GM19035 (cell line): ENCODE results near the gene ETF1.
"Not testable (repeated sequence)": the region's sequence is repeated elsewhere in the genome, so short reads cannot be mapped to it uniquely, and the experiment has no call there.

Experiments
- ATAC-seq: cut with Tn5 transposase; IDR thresholded peaks from one replicate; pipeline ENCODE4 v1.9.1; 2021; ENCODE audit not compliant: unreplicated experiment

The ETF1 gene

DNA sequence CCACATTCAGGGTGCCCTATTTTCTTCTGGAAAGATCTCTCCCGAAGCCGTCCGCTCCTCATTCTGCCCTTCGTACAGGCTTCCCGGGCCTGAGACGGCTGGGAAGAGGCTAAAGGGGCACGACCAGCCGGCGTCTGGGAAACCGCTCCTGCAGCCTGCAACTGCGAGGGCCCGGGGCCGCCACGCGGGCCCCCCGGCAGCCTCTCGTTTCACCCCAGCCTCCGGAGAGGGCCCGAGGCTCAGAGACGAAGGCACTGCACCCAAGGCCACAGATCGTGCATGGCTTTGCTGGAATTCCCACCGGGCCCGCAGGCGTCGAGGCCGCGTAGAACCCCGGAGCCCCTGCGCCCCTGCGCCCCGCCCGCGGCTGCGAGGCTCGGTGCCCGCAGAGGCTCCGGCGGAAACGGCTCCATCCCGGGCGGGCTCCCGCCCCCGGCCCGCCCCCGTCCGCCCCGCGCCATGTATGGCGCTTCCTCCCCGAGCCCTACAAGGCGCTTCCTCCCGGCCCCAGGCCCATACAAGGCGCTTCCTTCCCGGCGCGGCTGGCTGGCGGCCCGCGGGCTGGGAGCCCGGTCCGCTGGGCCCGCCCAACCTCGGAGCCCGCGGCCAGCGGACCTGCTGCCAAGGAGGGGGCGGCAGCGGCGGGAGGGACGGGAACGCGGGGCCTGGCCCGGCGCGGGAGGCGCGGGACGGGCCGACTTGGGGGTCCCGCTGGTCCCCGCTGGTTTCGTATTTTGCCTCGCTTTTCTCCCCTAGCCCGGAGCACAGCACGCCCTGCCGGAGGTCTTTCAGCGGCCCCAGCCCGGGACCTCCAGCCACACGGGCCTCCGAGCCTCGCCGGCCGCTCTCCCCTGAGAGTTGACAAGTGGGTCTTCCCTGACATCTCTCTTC, 51.1 kb downstream of the ETF1 start:
- peak; percentile 98 for ATAC-seq

DNA sequence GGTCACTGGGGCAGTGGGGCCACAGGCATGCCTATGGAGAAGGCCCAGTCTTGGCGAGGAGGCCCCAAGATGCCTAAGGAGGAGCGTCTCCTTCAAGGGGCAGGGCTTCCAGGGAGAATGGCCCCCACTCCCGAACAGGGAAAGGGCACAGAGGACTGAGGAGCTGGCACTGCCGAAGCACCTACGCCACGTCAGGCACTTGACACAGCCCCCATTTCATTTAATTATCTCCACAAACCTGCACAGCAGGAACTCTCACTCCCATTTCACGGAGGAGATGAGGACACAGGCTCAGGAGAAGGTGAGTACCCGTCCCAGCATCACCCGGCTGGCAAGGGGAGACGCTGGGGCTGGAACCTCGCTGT, 51.8 kb downstream of the ETF1 start:
- no peak for ATAC-seq

DNA sequence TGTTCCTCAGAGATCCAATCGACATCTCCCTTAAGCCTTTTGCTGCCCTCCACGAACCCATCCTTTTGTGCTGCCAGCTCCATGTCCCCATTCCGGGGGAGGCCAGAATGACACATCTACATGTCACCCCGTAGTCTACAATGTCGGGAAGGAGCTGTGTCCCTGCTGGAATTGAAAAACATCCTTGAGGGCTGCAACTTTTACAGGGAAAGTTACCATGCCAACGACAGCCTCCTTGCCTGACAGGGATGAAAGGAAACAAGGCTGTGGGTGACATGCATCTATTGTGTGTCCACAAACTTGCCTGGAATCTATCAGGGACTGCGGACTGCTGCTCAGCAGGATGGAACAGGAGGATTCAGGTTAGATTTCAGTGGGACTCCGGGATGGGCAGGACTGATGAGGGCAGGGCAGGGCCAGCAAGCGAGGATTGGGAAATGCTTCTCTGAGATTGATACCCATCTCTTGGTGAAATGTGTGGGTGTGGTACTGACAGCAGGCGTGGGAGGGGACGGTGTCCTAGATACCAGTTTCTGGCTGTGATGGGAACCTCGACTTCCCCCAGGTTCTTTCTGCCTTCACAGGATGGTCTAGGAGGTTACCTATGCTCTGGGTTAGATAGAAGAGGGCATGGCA, 52.3 kb downstream of the ETF1 start:
- no peak for ATAC-seq

DNA sequence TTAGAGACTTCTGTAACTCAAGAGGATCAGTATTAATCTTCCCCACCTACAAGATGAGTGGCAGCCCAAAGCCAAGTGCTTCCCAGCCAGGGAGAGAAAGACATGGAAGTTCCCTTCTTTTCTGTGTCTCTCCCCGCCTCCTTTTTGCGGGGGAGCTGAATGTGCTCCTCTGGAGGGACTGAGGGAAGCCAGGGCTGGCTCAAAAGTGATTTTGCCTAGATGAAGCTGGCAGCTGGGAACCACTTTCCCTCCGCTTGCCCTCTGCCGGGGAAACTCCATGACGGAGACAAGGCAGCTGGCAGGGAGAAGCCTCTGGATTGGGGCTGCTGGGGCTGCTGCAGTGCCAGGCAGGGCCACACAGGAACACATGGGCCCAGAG, 53.4 kb downstream of the ETF1 start:
- no peak for ATAC-seq

DNA sequence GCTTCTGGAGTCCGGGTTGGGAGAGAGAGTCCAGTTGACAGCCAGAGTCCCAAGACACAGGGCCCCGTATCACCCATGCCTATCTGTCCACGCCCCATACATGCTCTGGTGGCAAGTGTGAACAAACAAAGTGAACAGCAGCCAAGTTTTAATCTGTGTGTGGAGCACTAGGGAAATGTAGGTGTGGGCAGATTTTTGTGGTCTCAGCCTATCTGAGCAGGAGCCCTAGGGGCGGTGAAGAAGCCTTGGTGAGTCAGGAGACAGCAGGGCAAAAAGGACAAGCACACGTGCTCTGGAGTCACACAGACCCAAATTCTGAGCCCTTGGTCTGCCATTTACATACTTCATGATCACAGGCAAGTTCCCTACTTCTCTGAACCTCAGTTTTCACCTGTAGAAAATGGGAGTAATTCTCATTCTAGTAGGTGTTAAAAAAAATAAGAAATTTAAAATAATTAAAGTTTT, 54.5 kb downstream of the ETF1 start:
- ATAC-seq, result no peak

DNA sequence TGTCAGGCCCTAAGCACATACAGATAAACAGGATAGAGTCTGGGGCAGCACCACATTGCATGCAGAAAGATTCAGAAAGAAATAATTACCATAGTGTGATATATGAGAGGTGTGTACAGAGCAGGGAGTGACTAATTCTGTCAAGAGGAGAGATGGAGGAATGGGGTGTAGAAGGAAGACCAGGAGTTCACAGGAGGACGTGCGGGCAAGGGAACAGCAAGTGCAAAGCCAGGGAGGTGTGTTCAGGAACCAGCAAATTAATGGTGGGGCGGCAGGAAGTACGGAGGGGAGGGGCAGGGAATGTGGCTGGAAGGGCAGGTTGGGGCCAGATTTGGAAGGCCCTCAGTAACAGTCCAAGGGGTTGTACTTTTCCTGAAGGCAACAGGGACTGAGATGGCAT, 60.4 kb downstream of the ETF1 start:
- ATAC-seq, result no peak

DNA sequence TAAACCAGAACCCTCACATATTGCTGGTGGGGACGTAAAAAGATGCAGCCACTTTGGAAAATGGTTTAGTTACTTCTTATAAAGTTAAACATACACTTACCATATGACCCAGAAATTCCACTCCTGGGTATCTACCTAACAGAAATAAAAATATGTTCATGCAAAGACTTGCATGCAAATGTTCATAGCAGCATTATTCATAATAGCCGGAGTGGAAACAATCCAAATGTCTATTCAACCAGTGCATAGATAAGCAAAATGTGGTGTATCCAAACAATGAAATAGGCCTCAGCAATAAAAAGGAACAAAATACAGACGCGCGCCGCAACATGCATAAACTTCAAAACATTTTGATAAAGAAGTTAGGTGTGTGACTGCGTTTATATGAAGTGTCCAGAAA, 66.1 kb downstream of the ETF1 start:
- ATAC-seq, result no peak

DNA sequence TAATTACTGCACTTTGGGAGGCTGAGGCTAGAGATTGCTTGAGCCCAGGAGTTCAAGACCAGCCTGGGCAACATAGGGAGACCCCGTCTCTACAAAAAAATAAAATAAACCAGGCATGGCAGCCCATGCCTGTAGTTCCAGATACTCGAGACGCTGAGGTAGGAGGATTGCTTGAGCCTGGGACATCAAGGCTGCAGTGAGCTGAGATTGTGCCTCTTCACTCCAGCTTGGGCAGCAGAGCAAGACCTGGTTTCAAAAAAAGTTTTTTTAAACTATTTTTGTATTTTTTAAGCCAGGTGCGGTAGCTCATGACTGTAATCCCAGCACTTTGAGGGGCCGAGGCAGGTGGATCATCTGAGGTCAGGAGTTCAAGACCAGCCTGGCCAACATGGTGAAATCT, 69.9 kb downstream of the ETF1 start:
- ATAC-seq, result not testable (repeated sequence)

DNA sequence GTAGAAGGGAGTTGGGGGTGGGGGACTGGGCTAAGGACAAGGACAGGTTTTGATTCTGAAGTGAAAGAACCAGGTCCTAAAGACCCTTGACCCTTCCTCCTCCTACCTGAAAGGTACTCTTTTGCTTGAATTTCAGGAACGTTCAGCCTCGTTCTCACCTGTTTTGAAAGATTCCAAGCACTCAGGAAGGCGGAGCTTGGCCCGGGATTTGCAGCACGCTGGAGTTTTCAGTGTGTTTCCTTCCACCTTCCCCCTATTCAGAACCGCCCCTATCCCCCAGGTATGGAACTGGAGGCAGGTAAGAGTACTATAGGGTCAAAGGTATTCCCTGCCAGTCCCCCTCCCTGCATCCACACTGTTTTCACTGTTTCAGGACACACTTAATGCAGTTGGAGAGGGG, 70.7 kb downstream of the ETF1 start:
- ATAC-seq, result no peak

DNA sequence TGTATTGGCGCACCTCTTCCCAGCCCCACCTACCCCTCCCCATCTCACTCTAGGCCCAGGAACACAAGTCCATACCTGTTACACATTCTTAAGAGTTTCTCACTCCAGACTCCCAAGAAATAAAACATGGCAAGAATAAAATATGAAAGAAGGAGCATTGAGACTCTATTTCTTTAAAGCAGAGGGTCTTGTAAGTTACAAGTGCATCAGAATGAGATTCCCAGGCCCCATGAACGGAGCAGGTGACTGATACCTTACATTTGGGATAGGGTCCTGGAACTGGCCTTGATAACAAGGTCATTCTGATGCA, 72.0 kb downstream of the ETF1 start:
- no peak for ATAC-seq

DNA sequence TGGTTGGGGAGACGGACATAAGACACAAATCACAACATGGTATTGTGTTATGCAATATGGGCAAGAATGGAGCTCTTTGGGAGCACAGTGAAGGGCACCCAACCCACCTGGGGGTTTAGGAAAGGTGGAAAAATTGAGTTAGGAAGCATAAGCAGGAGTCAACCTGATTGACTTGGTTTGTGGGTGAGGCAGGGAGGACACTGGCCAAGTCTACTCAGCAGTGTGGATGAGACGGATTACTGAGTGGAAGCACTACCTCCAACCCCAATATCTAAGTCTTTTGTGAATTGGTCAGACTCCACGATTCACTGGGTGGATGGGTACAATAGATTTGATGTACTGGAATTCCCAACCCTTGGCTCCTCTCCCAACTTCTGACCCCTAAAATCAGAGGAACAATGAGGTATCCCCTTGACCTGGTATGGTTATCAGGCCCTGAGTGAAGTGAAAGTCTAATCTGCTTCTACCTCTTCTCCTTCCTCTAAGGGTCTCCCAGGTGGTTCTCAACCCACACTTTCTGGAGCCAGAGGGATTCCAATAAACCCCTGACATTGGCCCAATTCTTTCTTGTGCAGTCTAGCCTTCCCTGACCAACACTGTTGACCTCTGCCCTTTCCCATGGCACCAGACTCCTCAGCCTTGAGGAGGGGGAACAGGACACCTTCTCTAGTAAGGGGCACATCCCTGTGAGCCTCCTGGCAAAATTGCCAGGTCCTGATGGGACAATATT, 72.5 kb downstream of the ETF1 start:
- no peak for ATAC-seq

DNA sequence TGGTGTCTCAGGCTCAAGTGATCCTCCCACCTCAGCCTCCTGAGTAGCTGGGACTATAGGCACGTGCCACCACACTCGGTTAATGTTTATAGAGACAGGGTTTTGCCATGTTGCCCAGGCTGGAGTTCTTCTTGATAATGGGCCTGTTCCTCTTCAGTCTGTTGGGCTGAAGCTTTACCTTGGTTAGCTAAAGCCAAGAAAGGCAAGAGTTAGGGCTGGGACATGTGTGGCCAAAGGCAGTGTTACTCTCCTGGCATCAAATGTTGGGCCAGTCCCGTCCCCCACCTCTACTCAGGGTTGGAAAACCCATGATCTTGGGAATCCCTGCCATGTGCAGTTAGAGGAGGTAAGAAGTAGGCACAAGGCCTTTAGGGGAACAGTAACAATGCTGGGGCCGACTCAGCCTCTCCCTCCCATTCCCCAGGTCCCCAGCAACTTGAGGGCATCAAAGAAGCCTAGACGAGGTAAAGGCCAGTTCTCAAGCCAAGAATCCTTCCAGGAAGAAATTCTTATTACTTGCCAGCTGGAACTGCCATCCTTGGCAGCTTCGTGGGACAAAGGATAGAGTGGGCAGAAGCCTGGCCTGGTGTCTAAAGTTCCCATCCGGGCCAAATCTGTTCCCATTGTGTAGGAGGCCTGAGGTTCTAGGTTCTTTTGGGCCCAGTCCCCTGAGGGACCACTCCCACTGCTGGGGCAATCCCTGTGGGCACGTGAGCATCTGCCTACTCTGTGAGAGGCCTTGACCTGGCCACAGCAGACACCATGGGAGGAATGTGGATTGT, 73.3 kb downstream of the ETF1 start:
- ATAC-seq, result no peak

DNA sequence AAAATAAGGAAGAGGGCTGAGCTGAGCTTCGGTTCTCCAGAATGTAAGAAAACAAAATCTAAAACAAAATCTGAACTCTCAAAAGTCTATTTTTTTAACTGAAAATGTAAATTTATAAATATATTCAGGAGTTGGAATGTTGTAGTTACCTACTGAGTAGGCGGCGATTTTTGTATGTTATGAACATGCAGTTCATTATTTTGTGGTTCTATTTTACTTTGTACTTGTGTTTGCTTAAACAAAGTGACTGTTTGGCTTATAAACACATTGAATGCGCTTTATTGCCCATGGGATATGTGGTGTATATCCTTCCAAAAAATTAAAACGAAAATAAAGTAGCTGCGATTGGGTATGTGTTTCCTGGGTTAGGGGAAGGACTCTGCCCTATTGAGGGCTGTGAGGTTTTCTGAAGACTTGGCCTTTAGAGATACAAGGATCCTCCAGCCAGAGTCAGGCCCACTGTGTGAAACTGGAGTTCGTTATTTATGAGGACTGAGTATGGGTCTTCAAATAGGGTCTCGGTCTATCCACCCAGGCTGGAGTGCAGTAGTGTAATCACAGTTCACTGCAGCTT, 74.0 kb downstream of the ETF1 start:
- ATAC-seq, result no peak

DNA sequence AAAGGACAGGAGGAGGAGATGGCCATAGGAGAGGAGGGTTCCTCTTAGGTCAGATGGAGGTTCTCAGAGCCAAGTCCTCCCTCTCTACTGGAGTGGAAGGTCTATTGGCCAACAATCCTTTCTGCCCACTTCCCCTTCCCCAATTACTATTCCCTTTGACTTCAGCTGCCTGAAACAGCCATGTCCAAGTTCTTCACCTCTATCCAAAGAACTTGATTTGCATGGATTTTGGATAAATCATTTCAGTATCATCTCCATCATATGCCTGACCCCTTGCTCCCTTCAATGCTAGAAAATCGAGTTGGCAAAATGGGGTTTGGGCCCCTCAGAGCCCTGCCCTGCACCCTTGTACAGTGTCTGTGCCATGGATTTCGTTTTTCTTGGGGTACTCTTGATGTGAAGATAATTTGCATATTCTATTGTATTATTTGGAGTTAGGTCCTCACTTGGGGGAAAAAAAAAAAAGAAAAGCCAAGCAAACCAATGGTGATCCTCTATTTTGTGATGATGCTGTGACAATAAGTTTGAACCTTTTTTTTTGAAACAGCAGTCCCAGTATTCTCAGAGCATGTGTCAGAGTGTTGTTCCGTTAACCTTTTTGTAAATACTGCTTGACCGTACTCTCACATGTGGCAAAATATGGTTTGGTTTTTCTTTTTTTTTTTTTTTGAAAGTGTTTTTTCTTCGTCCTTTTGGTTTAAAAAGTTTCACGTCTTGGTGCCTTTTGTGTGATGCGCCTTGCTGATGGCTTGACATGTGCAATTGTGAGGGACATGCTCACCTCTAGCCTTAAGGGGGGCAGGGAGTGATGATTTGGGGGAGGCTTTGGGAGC, 74.7 kb downstream of the ETF1 start:
- no peak for ATAC-seq

DNA sequence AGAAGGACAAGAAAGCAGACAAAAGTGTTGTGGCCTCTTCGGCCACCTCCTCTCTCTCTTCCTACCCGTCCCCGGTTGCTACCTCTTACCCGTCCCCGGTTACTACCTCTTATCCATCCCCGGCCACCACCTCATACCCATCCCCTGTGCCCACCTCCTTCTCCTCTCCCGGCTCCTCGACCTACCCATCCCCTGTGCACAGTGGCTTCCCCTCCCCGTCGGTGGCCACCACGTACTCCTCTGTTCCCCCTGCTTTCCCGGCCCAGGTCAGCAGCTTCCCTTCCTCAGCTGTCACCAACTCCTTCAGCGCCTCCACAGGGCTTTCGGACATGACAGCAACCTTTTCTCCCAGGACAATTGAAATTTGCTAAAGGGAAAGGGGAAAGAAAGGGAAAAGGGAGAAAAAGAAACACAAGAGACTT, 75.3 kb downstream of the ETF1 start:
- no peak for ATAC-seq

DNA sequence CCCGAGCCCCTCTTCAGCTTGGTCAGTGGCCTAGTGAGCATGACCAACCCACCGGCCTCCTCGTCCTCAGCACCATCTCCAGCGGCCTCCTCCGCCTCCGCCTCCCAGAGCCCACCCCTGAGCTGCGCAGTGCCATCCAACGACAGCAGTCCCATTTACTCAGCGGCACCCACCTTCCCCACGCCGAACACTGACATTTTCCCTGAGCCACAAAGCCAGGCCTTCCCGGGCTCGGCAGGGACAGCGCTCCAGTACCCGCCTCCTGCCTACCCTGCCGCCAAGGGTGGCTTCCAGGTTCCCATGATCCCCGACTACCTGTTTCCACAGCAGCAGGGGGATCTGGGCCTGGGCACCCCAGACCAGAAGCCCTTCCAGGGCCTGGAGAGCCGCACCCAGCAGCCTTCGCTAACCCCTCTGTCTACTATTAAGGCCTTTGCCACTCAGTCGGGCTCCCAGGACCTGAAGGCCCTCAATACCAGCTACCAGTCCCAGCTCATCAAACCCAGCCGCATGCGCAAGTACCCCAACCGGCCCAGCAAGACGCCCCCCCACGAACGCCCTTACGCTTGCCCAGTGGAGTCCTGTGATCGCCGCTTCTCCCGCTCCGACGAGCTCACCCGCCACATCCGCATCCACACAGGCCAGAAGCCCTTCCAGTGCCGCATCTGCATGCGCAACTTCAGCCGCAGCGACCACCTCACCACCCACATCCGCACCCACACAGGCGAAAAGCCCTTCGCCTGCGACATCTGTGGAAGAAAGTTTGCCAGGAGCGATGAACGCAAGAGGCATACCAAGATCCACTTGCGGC, 75.9 kb downstream of the ETF1 start:
- no peak for ATAC-seq

DNA sequence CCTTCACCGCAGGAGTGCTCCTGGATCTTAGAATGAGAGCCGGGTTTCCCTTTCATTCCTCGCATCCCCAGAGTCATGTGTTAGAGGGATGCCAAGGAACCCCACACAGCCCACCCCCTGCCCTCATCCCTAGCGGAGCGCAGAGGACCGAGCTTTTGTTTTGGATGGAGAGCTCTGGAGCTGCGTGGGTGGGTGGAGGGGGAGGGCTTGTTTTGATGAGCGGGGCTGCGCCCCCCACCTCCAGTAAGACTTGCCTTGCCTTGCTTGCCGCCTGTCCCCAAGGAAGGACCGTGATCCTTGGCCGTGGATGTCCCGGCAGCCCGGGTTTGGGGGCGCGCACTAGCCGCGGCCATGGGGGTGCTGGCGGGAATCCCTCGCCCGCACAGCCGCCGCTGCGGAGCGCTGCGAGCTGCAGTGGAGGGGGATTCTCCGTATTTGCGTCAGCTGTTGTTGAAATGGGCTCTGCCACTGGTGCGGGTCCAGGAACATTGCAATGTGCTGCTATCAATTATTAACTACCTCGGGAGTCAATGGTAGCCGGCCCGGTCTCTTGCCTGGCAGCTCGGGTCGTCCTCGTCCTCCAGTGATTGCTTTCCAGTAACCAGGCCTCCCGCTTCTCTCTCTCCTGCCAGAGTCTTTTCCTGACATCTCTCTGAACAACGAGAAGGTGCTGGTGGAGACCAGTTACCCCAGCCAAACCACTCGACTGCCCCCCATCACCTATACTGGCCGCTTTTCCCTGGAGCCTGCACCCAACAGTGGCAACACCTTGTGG, 76.7 kb downstream of the ETF1 start:
- ATAC-seq, result no peak
